Trophoblast cell (in vitro differentiated cells and primary cell): ENCODE measurements around the gene NTM.

ENCODE experiments used
- DNase-seq, 2 donors: peaks; one replicate each; pipeline ENCODE4 v3.0.0-alpha.2; 2016
- H2AFZ ChIP-seq: 2 replicates; pipeline ENCODE4 v1.6.1; 2013; ENCODE audit warnings: low read length, moderate library complexity, mild to moderate bottlenecking; ENCODE audit not compliant: insufficient read depth, poor library complexity
- H2AK5ac ChIP-seq: 2 replicates; pipeline ENCODE4 v1.6.1; 2013; ENCODE audit warnings: mild to moderate bottlenecking, low read length
- H2BK120ac ChIP-seq: 2 replicates; pipeline ENCODE4 v1.6.1; 2013; ENCODE audit warnings: low read length, mild to moderate bottlenecking, moderate library complexity; ENCODE audit not compliant: insufficient read depth, poor library complexity
- H2BK12ac ChIP-seq: 2 replicates; pipeline ENCODE4 v1.6.1; 2013; ENCODE audit warnings: mild to moderate bottlenecking, low read length, moderate library complexity
- H2BK5ac ChIP-seq: 2 replicates; pipeline ENCODE4 v1.6.1; 2013; ENCODE audit warnings: low read length, low read depth, moderate library complexity, mild to moderate bottlenecking; ENCODE audit not compliant: poor library complexity
- H3K14ac ChIP-seq: 2 replicates; pipeline ENCODE4 v1.6.1; 2013; ENCODE audit warnings: mild to moderate bottlenecking, low read length
- H3K18ac ChIP-seq: 2 replicates; pipeline ENCODE4 v1.6.1; 2013; ENCODE audit warnings: mild to moderate bottlenecking, low read length
- H3K23ac ChIP-seq: 2 replicates; pipeline ENCODE4 v1.6.1; 2013; ENCODE audit warnings: low read length
- H3K27ac ChIP-seq: 2 replicates; pipeline ENCODE4 v1.5.1; 2013; ENCODE audit warnings: low read depth, mild to moderate bottlenecking, inconsistent platforms, low read length, moderate library complexity
- H3K27me3 ChIP-seq: 2 replicates; pipeline ENCODE4 v1.6.1; 2013; ENCODE audit warnings: inconsistent platforms, mild to moderate bottlenecking, low read length, moderate library complexity; ENCODE audit not compliant: insufficient read depth
- H3K36me3 ChIP-seq, 2 experiments: 1 replicate in 1 of 2; 2 replicates in 1 of 2; pipeline ENCODE4 v1.6.1; 2013; ENCODE audit warnings: low read length in 2 of 2, mild to moderate bottlenecking in 2 of 2, moderate library complexity in 1 of 2; ENCODE audit not compliant: insufficient read depth in 2 of 2, control insufficient read depth in 1 of 2
- H3K4ac ChIP-seq: 2 replicates; pipeline ENCODE4 v1.6.1; 2013; ENCODE audit warnings: low read depth, mild to moderate bottlenecking, low read length, moderate library complexity
- H3K4me1 ChIP-seq, 2 experiments: 1 replicate in 1 of 2; 2 replicates in 1 of 2; pipeline ENCODE4 v1.6.1; 2013; ENCODE audit warnings: low read length in 2 of 2, mild to moderate bottlenecking in 2 of 2, moderate library complexity in 1 of 2; ENCODE audit not compliant: insufficient read depth in 2 of 2, control insufficient read depth in 1 of 2
- H3K4me2 ChIP-seq: 2 replicates; pipeline ENCODE4 v1.6.1; 2013; ENCODE audit warnings: inconsistent platforms, mild to moderate bottlenecking, low read length, moderate library complexity
- H3K4me3 ChIP-seq: 2 replicates; pipeline ENCODE4 v1.5.1; 2013; ENCODE audit warnings: mild to moderate bottlenecking, low read depth, low read length, inconsistent platforms
- H3K79me1 ChIP-seq: one replicate; pipeline ENCODE4 v1.6.1; 2013; ENCODE audit warnings: low read length
- H3K79me2 ChIP-seq: 2 replicates; pipeline ENCODE4 v1.6.1; 2013; ENCODE audit warnings: low read length, mild to moderate bottlenecking; ENCODE audit not compliant: control insufficient read depth, insufficient read depth, poor library complexity
- H3K9ac ChIP-seq: 2 replicates; pipeline ENCODE4 v1.6.1; 2013; ENCODE audit warnings: mild to moderate bottlenecking, low read length
- H3K9me3 ChIP-seq: 2 replicates; pipeline ENCODE4 v1.6.1; 2013; ENCODE audit warnings: low read depth, mild to moderate bottlenecking, control low read depth, inconsistent platforms, low read length; ENCODE audit not compliant: insufficient read depth
- H4K12ac ChIP-seq: 2 replicates; pipeline ENCODE4 v1.6.1; 2013; ENCODE audit warnings: low read depth, mild to moderate bottlenecking, low read length, moderate library complexity
- H4K8ac ChIP-seq: 2 replicates; pipeline ENCODE4 v1.6.1; 2013; ENCODE audit warnings: low read depth, mild to moderate bottlenecking, low read length, moderate library complexity
- H4K91ac ChIP-seq: one replicate; pipeline ENCODE4 v1.6.1; 2013; ENCODE audit warnings: low read depth, mild to moderate bottlenecking, low read length, moderate library complexity
- WGBS: extraction: QIAGEN DNeasy Blood & Tissue Kit; methylation state at CpG from one replicate; pipeline ENCODE4 v1.1.7; 2013; ENCODE audit warnings: missing lambda C conversion rate; ENCODE audit not compliant: insufficient read length, insufficient coverage; ENCODE audit errors: extremely low coverage; 5-methylcytosine and 5-hydroxymethylcytosine counted together

Gene NTM

DNA sequence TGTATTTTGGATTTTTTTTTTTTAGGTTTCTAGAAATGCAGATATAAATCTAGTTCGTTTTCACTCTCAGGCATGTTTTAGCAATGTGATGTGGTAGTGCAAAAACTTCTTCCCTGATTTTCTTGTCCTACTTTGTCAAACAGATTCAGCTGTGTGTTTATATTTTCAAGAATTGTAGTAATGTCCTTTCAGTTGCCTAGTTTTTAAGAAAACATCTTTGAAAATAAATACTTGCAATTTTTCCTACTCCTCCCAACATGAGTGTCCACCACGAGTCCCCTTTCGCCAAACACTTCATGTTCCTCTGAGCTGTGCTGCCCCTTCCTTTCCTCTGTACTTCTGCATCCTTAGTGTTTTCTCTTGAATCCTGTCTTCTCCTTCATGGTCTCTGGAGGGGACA is 686.9 kb downstream of the NTM start:
- no peak overlapping the region for H2AK5ac ChIP-seq
- no peak overlapping the region for H2AFZ ChIP-seq
- H3K23ac ChIP-seq, result no peak overlapping the region
- WGBS, result no CpG with 5 or more reads among the region's 3 CpGs
- H2BK12ac ChIP-seq, result no peak overlapping the region
- no peak overlapping the region for H3K27ac ChIP-seq
- H3K9me3 ChIP-seq, result peaks cover 2% of the 10 kb centered on the region
- H4K12ac ChIP-seq, result no peak overlapping the region
- no peak overlapping the region for H2BK120ac ChIP-seq
- H3K14ac ChIP-seq, result no peak overlapping the region
- H3K79me1 ChIP-seq, result no peaks in the 10 kb centered on the region
- no peak for DNase-seq
- no peak overlapping the region for H3K18ac ChIP-seq
- no peaks in the 10 kb centered on the region for H3K79me2 ChIP-seq
- H3K4me2 ChIP-seq, result no peak overlapping the region
- peaks cover 0 to 4% of the 10 kb centered on the region in 2 experiments for H3K4me1 ChIP-seq
- no peak overlapping the region for H3K4me3 ChIP-seq
- no peak overlapping the region for H3K4ac ChIP-seq
- H3K9ac ChIP-seq, result no peak overlapping the region
- no peak overlapping the region for H4K8ac ChIP-seq
- H2BK5ac ChIP-seq, result no peak overlapping the region
- no peak overlapping the region for H4K91ac ChIP-seq
- no peaks in the 10 kb centered on the region for H3K36me3 ChIP-seq
- no peaks in the 10 kb centered on the region for H3K27me3 ChIP-seq

DNA sequence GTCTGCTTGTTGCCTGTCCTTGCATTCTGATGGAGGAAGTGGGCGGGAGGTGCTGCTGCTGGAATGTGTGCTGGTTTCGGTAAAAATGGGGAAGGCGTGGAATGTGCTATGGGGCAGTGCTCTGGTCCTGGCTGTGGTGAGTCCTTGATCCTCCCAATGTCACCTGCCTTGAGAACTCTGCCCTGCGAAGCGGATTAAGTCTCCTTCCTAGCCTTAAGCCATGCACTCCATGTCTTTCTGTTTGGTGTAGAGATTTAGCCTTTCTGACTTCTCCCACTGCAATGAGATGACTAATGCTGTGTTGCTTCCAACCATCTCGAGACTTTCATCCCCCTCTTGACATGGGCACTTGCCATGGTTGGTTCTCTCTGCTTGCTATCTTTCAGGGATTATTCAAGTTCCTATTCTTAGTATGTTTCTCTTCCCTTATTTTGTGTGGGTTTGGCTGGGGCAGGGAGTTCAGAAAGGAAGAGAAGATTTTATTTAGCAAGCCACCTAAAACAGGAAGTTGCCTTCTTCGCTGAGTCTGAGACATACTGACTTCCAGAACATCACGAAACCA is 687.9 kb downstream of the NTM start:
- no CpG with 5 or more reads among the region's 8 CpGs for WGBS
- Histone ChIP-seq H3K4me1 (peaks cover 0 to 4% of the 10 kb centered on the region in 2 experiments), H3K4ac (no peak overlapping the region), H3K36me3 (no peaks in the 10 kb centered on the region), H3K79me1 (no peaks in the 10 kb centered on the region), H3K79me2 (no peaks in the 10 kb centered on the region), H3K4me2 (peak overlapping the region; percentile 15), H2AFZ (no peak overlapping the region), H3K4me3 (no peak overlapping the region), H4K91ac (no peak overlapping the region), H4K12ac (no peak overlapping the region), H3K27ac (no peak overlapping the region), H4K8ac (no peak overlapping the region), H3K14ac (no peak overlapping the region), H2BK12ac (no peak overlapping the region), H2BK120ac (no peak overlapping the region), H3K27me3 (no peaks in the 10 kb centered on the region), H2AK5ac (no peak overlapping the region), H3K9ac (no peak overlapping the region), H3K23ac (no peak overlapping the region), H3K18ac (no peak overlapping the region), H3K9me3 (peaks cover 2% of the 10 kb centered on the region), H2BK5ac (no peak overlapping the region)
- DNase-seq, result peak in 1 of 2 donors; percentile 9

DNA sequence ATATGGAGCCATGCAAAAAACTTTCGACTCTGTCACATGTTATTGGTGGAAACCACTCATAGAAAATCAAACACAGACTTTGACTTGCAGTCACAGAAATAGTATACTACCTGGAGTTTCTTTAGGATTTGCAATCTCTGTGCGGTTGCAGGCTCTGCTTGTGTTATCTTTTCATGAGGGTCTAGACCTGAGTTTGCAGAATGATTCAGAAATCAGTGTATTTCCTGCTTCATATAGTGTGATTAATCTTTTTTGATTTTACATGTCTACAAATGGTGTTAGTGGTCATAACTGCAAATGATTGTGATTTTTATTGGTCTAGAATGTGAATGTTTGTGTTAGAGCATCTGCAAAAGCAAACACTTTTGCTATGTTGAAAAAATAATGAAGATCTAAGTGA is 690.2 kb downstream of the NTM start:
- no peaks in the 10 kb centered on the region for H3K79me1 ChIP-seq
- WGBS, result no CpG with 5 or more reads among the region's 2 CpGs
- no peak overlapping the region for H3K18ac ChIP-seq
- H3K9ac ChIP-seq, result no peak overlapping the region
- H2BK5ac ChIP-seq, result no peak overlapping the region
- H2BK12ac ChIP-seq, result no peak overlapping the region
- H3K79me2 ChIP-seq, result no peaks in the 10 kb centered on the region
- H3K36me3 ChIP-seq, result no peaks in the 10 kb centered on the region
- H3K9me3 ChIP-seq, result peaks cover 2% of the 10 kb centered on the region
- no peaks in the 10 kb centered on the region for H3K27me3 ChIP-seq
- no peak overlapping the region for H3K23ac ChIP-seq
- H4K12ac ChIP-seq, result no peak overlapping the region
- H3K4me1 ChIP-seq, result peaks cover 0 to 4% of the 10 kb centered on the region in 2 experiments
- H3K4me2 ChIP-seq, result no peak overlapping the region
- no peak overlapping the region for H3K4me3 ChIP-seq
- H3K27ac ChIP-seq, result no peak overlapping the region
- no peak overlapping the region for H2BK120ac ChIP-seq
- no peak overlapping the region for H3K14ac ChIP-seq
- no peak overlapping the region for H4K91ac ChIP-seq
- H2AK5ac ChIP-seq, result no peak overlapping the region
- H3K4ac ChIP-seq, result no peak overlapping the region
- DNase-seq, result no peak
- H4K8ac ChIP-seq, result no peak overlapping the region
- no peak overlapping the region for H2AFZ ChIP-seq

DNA sequence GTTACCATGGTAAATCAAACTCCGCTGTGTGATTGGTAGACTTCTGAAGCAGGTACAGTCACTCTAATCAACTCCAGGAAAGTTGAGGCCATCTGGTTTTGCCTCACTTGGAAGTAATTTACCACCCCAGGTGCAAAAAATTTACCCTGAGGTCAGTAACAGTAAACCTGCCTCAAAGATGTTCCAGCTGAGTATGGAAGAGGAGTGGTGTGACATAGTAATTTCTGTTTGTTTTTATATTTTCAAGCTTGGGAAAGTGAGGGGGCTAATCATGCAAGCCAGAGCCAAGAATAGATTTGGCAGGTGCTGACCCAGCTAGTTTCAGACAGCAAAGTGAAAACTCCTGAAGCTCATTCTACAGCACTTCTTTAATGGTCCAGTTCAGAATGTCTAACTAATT is 691.6 kb downstream of the NTM start:
- Histone ChIP-seq H3K4me2 (no peak overlapping the region), H3K27ac (no peak overlapping the region), H3K14ac (no peak overlapping the region), H4K12ac (no peak overlapping the region), H3K9me3 (peaks cover 2% of the 10 kb centered on the region), H2BK5ac (no peak overlapping the region), H3K9ac (no peak overlapping the region), H3K27me3 (no peaks in the 10 kb centered on the region), H4K91ac (no peak overlapping the region), H3K79me1 (no peaks in the 10 kb centered on the region), H2BK120ac (no peak overlapping the region), H3K4me1 (peaks cover 0 to 4% of the 10 kb centered on the region in 2 experiments), H2AK5ac (no peak overlapping the region), H3K36me3 (no peaks in the 10 kb centered on the region), H2BK12ac (no peak overlapping the region), H4K8ac (no peak overlapping the region), H2AFZ (no peak overlapping the region), H3K4ac (no peak overlapping the region), H3K79me2 (no peaks in the 10 kb centered on the region), H3K4me3 (no peak overlapping the region), H3K23ac (no peak overlapping the region), H3K18ac (no peak overlapping the region)
- no peak for DNase-seq
- WGBS, result no CpG with 5 or more reads among the region's 1 CpG
